ENCODE data around the gene CELF2.
A peak's percentile ranks its signal among the peaks of the same experiment; 100 is the strongest.

The CELF2 gene

GRCh38 chr10:11157292-11158076 lies 139.8 kb downstream of the CELF2 start:
- no peak for DNase-seq (ENCODE audit: low spot score)

GRCh38 chr10:11158080-11158479 lies 140.4 kb downstream of the CELF2 start:
- no peak for DNase-seq (ENCODE audit: low spot score)

GRCh38 chr10:11159543-11160215 lies 142.0 kb downstream of the CELF2 start:
- DNase-seq (ENCODE audit: low spot score): peak; percentile 56

- no peak for DNase-seq (ENCODE audit: low spot score)
These were observed 143.4 kb downstream of the CELF2 start for GRCh38 chr10:11161096-11161495.

GRCh38 chr10:11161910-11162309 lies 144.2 kb downstream of the CELF2 start:
- DNase-seq (ENCODE audit: low spot score): no peak

- no peak for DNase-seq (ENCODE audit: low spot score)
These were observed 145.3 kb downstream of the CELF2 start for GRCh38 chr10:11162828-11163599.

- peak; percentile 28 for DNase-seq (ENCODE audit: low spot score)
These were observed 146.3 kb downstream of the CELF2 start for GRCh38 chr10:11163780-11164550.

GRCh38 chr10:11164551-11164802 lies 146.8 kb downstream of the CELF2 start:
- no peak for DNase-seq (ENCODE audit: low spot score)

- DNase-seq (ENCODE audit: low spot score): peak; percentile 57
These were observed 147.3 kb downstream of the CELF2 start for GRCh38 chr10:11164803-11165590.

GRCh38 chr10:11165591-11166543 lies 148.2 kb downstream of the CELF2 start:
- peak; percentile 32 for DNase-seq (ENCODE audit: low spot score)

- no peak for DNase-seq (ENCODE audit: low spot score)
These were observed 148.9 kb downstream of the CELF2 start for GRCh38 chr10:11166550-11166949.

GRCh38 chr10:11167233-11167966 lies 149.7 kb downstream of the CELF2 start:
- no peak for DNase-seq (ENCODE audit: low spot score)

- no peak for DNase-seq (ENCODE audit: low spot score)
These were observed 150.9 kb downstream of the CELF2 start for GRCh38 chr10:11168423-11169090.

- no peak for DNase-seq (ENCODE audit: low spot score)
These were observed 152.3 kb downstream of the CELF2 start for GRCh38 chr10:11169976-11170375.

GRCh38 chr10:11170574-11170973 lies 152.9 kb downstream of the CELF2 start:
- DNase-seq (ENCODE audit: low spot score): no peak

- no peak for DNase-seq (ENCODE audit: low spot score)
These were observed 153.6 kb downstream of the CELF2 start for GRCh38 chr10:11170993-11171851.

- no peak for DNase-seq (ENCODE audit: low spot score)
These were observed 155.4 kb downstream of the CELF2 start for GRCh38 chr10:11173042-11173441.

- DNase-seq (ENCODE audit: low spot score): no peak
These were observed 158.2 kb downstream of the CELF2 start for GRCh38 chr10:11175823-11176243.
